ENCODE data around the gene RAB3GAP1.

GRCh38 chr2:135052997-135053474 is 944 bp downstream of the RAB3GAP1 start:
- no peak for TF ChIP-seq CTCF (IDR thresholded peaks at IDR 0.05; ENCODE audit: borderline replicate concordance, extremely low read depth, low read length, poor library complexity, severe bottlenecking)
- no peak for TF ChIP-seq EZH2 (IDR thresholded peaks at IDR 0.05; ENCODE audit: borderline replicate concordance, low read depth, low read length, severe bottlenecking)

All from DND-41 (cell line).